ENCODE data around the gene UBE2O.
A peak's percentile ranks its signal among the peaks of the same experiment; 100 is the strongest.
"Not testable (repeated sequence)": the region's sequence is repeated elsewhere in the genome, so short reads cannot be mapped to it uniquely, and the experiment has no call there.

Gene UBE2O

DNA sequence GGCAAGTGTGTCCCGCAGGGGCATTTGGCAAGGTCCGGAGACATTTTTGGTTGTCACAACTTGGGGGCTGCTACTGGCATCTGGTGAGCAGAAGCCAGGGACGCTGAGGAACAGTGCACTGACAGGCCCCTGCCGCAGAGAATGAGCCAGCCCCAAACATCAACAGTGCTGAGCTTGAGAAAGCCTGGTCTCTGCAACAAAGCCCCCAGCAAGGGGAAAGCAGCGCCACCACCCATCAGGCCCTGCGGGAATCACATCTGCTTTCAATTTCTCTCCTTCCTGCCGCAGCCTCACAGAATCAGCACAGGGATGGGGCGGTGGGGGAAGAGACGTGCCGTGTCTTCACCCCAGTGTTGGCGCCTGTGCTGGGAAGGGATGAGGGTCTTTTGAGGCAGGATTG, 84.4 kb downstream of the UBE2O start:
- H3K27ac ChIP-seq, result no peak overlapping the region
- no peak for DNase-seq (ENCODE audit: low spot score)
- H3K4me3 ChIP-seq, result no peak overlapping the region
- TF ChIP-seq, protein P1, sequence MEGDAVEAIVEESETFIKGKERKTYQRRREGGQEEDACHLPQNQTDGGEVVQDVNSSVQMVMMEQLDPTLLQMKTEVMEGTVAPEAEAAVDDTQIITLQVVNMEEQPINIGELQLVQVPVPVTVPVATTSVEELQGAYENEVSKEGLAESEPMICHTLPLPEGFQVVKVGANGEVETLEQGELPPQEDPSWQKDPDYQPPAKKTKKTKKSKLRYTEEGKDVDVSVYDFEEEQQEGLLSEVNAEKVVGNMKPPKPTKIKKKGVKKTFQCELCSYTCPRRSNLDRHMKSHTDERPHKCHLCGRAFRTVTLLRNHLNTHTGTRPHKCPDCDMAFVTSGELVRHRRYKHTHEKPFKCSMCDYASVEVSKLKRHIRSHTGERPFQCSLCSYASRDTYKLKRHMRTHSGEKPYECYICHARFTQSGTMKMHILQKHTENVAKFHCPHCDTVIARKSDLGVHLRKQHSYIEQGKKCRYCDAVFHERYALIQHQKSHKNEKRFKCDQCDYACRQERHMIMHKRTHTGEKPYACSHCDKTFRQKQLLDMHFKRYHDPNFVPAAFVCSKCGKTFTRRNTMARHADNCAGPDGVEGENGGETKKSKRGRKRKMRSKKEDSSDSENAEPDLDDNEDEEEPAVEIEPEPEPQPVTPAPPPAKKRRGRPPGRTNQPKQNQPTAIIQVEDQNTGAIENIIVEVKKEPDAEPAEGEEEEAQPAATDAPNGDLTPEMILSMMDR (IDR thresholded peaks at IDR 0.05), result no peak

DNA sequence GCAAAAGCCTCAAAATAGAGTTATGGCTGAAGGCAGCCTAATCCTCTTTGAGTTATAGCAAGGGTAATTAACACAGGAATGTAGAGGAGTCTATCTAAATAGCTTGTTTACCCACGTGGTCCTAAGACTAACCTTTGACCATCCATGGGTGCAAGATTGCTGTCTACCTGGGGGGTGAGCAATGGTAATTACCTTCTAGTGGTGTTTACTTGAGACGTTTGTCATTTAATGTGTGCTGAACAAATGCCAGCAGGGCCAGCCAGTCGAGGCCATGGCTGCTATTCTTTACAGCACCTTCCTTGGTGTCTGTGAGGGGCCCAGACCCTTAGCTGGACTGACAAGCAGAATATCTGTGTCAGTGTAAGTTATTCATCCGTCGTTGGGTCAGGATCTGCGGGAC, 85.3 kb downstream of the UBE2O start:
- DNase-seq (ENCODE audit: low spot score), result no peak
- TF ChIP-seq, protein P1 (IDR thresholded peaks at IDR 0.05), result no peak
- no peak overlapping the region for H3K4me3 ChIP-seq
- no peak overlapping the region for H3K27ac ChIP-seq

DNA sequence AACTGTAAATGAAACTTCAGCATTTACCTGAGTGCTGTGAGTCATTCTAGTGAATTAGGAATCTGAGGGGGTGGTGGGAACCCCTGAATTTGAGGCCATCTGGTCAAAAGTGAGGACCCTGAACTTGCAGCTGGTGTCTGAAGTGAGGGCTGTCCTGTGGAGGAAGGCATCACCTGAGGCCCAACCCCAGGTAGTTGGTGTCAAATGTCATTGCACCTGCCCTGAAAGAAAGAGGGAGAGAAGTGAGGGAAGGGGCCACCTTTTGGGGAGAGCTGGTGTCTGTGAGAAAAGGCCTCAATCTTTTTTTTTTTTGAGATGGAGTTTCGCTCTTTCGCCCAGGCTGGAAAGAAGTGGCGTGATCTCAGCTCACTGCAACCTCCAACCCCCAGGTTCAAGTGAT, 86.7 kb downstream of the UBE2O start:
- DNase-seq (ENCODE audit: low spot score), result no peak
- no peak overlapping the region for H3K27ac ChIP-seq
- TF ChIP-seq, protein P1 (IDR thresholded peaks at IDR 0.05), result no peak
- H3K4me3 ChIP-seq, result no peak overlapping the region

DNA sequence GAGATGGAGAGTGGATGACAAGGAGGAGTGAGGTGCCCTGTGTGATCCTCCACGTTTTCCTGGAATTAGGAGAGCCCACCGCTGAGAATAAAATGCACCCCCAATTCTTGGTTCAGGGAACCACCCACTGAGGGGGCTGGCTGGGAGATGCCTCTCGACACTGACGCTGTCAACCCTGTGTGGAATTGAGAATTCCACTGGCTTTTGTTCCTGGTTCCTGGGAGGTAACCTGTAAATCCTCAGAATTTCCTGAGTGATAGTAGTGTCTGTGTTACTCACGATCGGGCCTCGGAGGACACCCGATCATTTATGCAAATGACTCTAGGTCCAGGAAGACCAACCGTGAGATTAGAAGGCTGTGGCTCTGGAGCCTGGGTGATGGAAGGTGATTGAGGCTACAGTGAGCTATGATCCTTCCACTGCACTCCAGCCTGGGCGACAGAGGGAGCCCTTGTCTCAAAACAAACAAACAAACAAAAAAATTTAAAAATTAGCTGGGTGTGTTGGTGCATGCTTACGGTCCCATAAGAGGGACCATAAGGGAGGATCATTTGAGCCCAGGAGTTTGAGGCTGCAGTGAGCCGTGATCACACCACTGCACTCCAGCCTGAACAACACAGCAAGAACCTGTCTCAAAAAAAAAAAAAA, 87.6 kb downstream of the UBE2O start:
- Histone ChIP-seq H3K27ac (no peak overlapping the region), H3K4me3 (no peak overlapping the region)
- DNase-seq (ENCODE audit: low spot score), result no peak
- TF ChIP-seq, protein P1 (IDR thresholded peaks at IDR 0.05), result no peak

DNA sequence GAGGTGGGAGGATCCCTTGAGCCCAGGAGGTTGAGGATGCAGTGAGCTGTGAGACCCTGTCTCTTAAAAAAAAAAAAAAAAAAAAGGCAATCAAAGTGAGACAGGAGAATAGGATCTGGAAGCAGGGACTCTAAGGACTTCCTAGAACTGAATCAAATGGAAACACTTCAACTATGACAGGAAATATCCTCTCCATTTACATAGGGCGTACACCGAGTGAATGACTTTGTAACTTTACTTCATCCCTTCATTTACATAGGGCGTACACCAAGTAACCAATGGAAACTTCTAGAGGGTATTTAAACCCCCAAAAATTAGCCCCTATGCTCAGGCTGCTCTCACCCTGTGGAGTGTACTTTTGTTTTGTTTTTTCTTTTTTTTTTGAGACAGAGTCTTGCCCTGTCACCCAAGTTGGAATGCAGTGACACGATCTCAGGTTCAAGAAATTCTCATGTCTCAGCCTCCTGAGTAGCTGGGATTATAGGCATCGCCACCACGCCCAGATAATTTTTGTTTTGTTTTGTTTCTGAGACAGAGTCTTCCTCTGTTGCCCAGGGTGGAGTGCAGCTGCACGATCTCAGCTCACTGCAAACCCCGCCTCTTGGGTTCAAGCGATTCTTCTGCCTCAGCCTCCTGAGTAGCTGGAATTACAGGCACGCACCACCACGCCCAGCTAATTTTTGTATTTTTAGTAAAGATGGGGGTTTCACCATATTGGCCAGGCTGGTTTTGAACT, 89.7 kb downstream of the UBE2O start:
- TF ChIP-seq, protein P1 (IDR thresholded peaks at IDR 0.05), result no peak
- no peak overlapping the region for H3K27ac ChIP-seq
- DNase-seq (ENCODE audit: low spot score), result no peak

DNA sequence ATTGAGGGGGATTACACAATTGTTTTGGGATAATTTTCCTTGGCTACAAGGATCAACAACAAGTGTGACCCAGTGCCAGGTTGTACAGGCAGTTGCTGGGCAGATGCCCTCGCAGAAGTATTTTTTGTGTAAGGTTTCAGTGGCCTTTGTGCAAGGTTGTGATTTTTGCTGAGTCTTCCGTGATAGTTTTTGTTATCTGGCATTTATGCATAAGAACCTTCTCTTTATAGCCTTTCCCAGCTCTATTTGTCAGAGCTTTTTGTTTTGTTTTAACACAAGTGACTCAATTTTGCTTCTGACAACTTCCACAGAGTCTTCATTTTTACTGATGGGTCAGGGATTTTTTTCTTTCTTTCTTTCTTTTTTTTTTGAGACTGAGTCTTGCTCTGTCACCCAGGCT, 92.5 kb downstream of the UBE2O start:
- TF ChIP-seq, protein P1 (IDR thresholded peaks at IDR 0.05), result no peak
- Histone ChIP-seq H3K4me3 (no peak overlapping the region), H3K27ac (peak overlapping the region in 1 of 2 donors; percentile 76)
- DNase-seq (ENCODE audit: low spot score), result no peak

More for the DNA sequence above, 89.7 kb downstream of the UBE2O start:
- H3K4me3 ChIP-seq, result no peak overlapping the region

DNA sequence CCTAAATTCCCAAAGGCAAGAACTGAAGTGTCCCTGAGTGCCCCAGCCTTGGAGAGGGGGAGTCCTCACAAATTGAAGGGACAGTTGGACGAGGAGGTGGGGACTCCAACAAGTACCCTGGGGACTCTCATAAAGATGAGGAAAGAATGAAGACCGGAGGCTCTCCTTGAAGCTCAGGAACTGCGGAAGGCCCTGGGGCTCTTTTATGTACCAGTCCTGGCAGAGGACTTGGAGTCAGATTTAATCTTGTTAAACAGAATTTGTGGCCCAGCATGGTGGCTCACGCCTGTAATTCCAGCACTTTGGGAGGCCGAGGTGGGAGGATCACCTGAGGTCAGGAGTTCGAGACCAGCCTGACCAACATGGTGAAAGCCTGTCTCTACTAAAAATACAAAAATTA, 93.2 kb downstream of the UBE2O start:
- peak overlapping the region in 1 of 2 donors; percentile 35 for H3K27ac ChIP-seq
- not testable (repeated sequence) for DNase-seq (ENCODE audit: low spot score); H3K4me3 ChIP-seq
